A673 (cell line): ENCODE measurements around the gene KRT82.

ENCODE experiments used
- CTCF ChIP-seq: fragments of 300-800, 200-600 bp; sonication (generic); conservative IDR thresholded peaks from 2 replicates; pipeline ENCODE4 v1.5.1; 2017; ENCODE audit warnings: low read depth, mild to moderate bottlenecking, antibody characterized with exemption, low read length, moderate library complexity, mixed read lengths
- EZH2 ChIP-seq: fragments of 200-600 bp; sonication (generic); IDR thresholded peaks from 2 replicates; pipeline ENCODE4 v1.6.1; 2017; ENCODE audit warnings: borderline replicate concordance, low read depth, mild to moderate bottlenecking, mixed read lengths, antibody characterized with exemption, low read length; ENCODE audit not compliant: poor library complexity, severe bottlenecking

- TF ChIP-seq CTCF = no peak
- no peak for TF ChIP-seq EZH2
Observed at GRCh38 chr12:52353766-52354165, 52.4 kb downstream of the KRT82 start.
